Measurements from ENCODE around the gene EIF3B. TPM values are rescaled to one million over a fixed set of nuclear protein-coding genes. Genes with fewer than 3 reads are reported as not detected.

Gene EIF3B
- polyA plus RNA-seq, 4 donors = 142 to 160 (median 147) TPM

- no peak for DNase-seq (ENCODE audit: low read depth in 4 of 4, low spot score in 3 of 4)
Measured at GRCh38 chr7:2420216-2420933, 65.7 kb downstream of the EIF3B start.

GRCh38 chr7:2421943-2422310, 67.3 kb downstream of the EIF3B start:
- no peak for DNase-seq (ENCODE audit: low read depth in 4 of 4, low spot score in 3 of 4)

DNA sequence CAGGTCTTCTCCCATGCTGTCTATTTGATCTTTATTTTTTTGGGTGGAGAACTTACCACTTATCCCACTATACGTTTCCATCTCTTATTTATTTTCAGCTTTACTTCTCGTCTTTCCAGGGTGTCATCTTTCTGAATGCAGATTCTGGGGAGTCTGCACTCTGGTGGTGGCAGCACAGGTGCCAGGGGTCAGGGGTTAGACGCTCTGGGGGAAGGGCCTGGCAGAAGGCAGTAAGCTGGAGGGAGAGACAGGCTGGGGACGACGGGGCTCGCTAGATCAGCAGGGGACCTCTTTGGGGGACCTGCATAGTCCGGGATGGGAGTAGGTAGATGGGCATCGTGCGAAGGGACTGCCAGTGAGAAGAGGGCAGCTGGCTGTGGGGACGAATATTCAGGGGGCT, 71.1 kb downstream of the EIF3B start:
- no peak for DNase-seq (ENCODE audit: low read depth in 4 of 4, low spot score in 3 of 4)

Other genes starting within 250 kb of the EIF3B start
- 10 to 100 TPM; 22.6 to 26.9 (median 24.6) TPM for gene MAD1L1, start 121.9 kb upstream of the EIF3B start, polyA plus RNA-seq (ENCODE audit: insufficient read length in 4 of 4)
- 10 to 100 TPM; 36.4 to 39.9 (median 38.8) TPM for gene MRM2, start 112.6 kb upstream of the EIF3B start, polyA plus RNA-seq (ENCODE audit: insufficient read length in 4 of 4)
- 10 to 100 TPM; 18.0 to 23.5 (median 19.3) TPM for gene NUDT1, start 112.6 kb upstream of the EIF3B start, polyA plus RNA-seq (ENCODE audit: insufficient read length in 4 of 4)
- gene SNX8, start 40.4 kb upstream of the EIF3B start, polyA plus RNA-seq (ENCODE audit: insufficient read length in 4 of 4) = 10 to 100 TPM; 40.5 to 45.7 (median 42.6) TPM
- 10 to 100 TPM in 2 of 4 donors, 1 to 10 TPM in 2; 9.0 to 16.4 (median 10.3) TPM for gene CHST12, start 48.8 kb downstream of the EIF3B start, polyA plus RNA-seq (ENCODE audit: insufficient read length in 4 of 4)
- gene GRIFIN, start 121.6 kb downstream of the EIF3B start, polyA plus RNA-seq (ENCODE audit: insufficient read length in 4 of 4) = under 1 TPM in 1 of 4 donors, not detected in 3; 0.30 TPM
- gene LFNG, start 164.9 kb downstream of the EIF3B start, polyA plus RNA-seq (ENCODE audit: insufficient read length in 4 of 4) = 10 to 100 TPM; 28.9 to 41.5 (median 33.1) TPM
- 10 to 100 TPM; 27.4 to 40.6 (median 27.6) TPM for gene BRAT1, start 200.7 kb downstream of the EIF3B start, polyA plus RNA-seq (ENCODE audit: insufficient read length in 4 of 4)
- 10 to 100 TPM; 19.0 to 23.4 (median 22.4) TPM for gene IQCE, start 204.2 kb downstream of the EIF3B start, polyA plus RNA-seq (ENCODE audit: insufficient read length in 4 of 4)